ENCODE results near the gene RPL27. TPM values are rescaled to one million over a fixed set of nuclear protein-coding genes. Genes with fewer than 3 reads are reported as not detected.

Gene RPL27
- total RNA-seq: 100 to 1,000 TPM; 406 to 507 TPM

DNA sequence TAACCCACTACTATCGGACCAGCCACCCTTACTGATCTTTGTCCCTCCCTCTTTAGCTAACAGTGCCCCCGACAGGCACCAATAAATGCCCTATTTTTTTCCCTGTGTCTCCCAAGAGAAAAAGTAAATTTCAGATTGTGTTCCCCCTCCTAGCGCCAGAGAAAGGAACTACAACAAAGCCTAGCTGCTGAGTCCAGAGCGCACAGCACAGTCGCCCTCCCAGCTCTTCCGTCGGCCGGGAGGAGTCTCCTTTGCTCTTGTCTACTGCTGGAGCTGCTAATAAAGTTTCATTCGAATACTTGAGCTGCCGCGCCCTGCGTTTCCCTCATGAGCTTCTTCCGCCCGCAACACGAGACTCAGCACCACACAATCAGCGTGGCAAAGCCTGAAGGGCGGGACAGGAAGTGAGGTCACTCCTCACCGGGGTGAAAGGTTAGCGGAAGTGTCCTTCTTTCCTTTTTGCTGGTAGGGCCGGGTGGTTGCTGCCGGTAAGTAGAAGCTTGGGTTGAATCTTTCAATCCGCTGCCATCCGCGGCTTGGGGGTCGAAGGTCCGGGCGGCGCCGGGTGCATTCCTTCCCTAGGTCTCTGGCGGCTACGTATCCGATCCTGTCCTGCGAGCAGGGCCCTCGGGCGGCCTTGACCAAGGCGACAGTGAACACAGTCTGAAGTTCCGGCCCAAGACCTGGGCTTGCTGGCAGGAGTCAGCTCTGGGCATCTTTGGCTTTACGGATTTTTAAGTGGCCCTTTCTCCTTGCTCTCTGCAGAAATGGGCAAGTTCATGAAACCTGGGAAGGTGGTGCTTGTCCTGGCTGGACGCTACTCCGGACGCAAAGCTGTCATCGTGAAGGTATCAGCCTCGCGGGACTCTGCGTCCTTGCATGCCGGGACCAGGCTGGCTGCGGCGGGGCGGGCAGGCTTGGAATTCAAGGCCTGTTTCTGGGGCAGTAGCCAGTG, at the start of gene RPL27:
RPL27 (plus strand) TSS at position 436 of the 955 bp plus-strand sequence; CDS start at position 768, 332 bp downstream.
- Histone ChIP-seq H3K27ac (peak within 1 kb of the TSS; percentile 84 to 93 (median 92)), H3K4me1 (peaks cover 35% of the 10 kb centered on the region)
- WGBS, 2 donors: 0 to 1% methylated on average over 38 to 49 of the region's 49 CpGs

DNA sequence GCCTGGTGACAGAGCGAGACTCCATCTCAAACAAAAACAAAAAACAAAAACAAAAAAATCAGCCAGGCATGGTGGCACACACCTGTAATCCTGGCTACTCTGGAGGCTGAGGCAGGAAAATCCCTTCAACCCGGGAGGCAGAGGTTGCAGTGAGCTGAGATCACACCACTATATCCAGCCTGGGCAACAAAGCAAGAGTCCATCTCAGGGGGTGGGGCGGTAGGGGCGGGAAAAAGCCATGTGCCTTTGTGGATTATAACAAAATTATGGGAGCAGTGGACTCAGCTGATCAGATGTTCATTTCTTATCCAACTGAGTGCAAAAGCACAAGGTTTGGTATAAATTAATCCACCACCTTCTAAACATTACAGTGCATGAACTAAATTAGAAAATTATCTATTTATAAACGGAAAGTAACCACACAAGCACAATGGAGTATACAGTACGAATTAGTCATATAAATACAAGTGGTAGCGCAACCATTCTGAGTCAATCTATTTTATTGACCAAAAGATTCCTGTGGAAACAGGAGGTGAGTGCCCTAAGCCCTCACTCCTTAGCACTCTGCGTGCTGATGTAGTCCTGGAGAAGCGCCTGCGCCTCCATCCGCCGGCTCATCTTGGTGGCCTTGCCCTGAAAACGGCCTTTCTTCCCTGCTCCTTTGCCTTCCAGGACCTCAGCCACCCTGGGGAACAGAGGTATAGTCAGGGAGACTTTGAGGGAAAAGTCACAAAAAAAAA, 48.0 kb upstream of the RPL27 start:
- Histone ChIP-seq H3K27me3 (no peaks in the 10 kb centered on the region), H3K27ac (no peak overlapping the region), H3K9me3 (no peaks in the 10 kb centered on the region), H3K36me3 (replicated peaks in 1 of 2; ENCODE audit: insufficient read depth in 1 of 2, low read depth in 2 of 2) (peaks cover 0 to 27% of the 10 kb centered on the region in 2 donors), H3K4me1 (peaks cover 5% of the 10 kb centered on the region), H3K4me3 (no peak overlapping the region)
- ATAC-seq (no peak), DNase-seq (no peak)
- TF ChIP-seq, protein P1, sequence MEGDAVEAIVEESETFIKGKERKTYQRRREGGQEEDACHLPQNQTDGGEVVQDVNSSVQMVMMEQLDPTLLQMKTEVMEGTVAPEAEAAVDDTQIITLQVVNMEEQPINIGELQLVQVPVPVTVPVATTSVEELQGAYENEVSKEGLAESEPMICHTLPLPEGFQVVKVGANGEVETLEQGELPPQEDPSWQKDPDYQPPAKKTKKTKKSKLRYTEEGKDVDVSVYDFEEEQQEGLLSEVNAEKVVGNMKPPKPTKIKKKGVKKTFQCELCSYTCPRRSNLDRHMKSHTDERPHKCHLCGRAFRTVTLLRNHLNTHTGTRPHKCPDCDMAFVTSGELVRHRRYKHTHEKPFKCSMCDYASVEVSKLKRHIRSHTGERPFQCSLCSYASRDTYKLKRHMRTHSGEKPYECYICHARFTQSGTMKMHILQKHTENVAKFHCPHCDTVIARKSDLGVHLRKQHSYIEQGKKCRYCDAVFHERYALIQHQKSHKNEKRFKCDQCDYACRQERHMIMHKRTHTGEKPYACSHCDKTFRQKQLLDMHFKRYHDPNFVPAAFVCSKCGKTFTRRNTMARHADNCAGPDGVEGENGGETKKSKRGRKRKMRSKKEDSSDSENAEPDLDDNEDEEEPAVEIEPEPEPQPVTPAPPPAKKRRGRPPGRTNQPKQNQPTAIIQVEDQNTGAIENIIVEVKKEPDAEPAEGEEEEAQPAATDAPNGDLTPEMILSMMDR (IDR thresholded peaks at IDR 0.05): no peak
- no peak for TF ChIP-seq POLR2A (IDR thresholded peaks at IDR 0.05)
- intact Hi-C loops (cut with DNase I): no loop called here
- 86 to 91% methylated on average over 13 of the region's 13 CpGs for WGBS, 2 donors

More for the DNA sequence above, at the start of gene RPL27:
- Histone ChIP-seq H3K36me3 (replicated peaks in 1 of 2; ENCODE audit: insufficient read depth in 1 of 2, low read depth in 2 of 2) (peaks cover 0 to 11% of the 10 kb centered on the region in 2 donors), H3K9me3 (no peaks in the 10 kb centered on the region), H3K4me3 (peak within 1 kb of the TSS; percentile 44 to 94), H3K27me3 (no peaks in the 10 kb centered on the region)
- peak; percentile 97 for ATAC-seq
- DNase-seq: peak; percentile 98 to 100 (median 99)
- intact Hi-C loops (cut with DNase I): no loop called here
- TF ChIP-seq, protein P1 (IDR thresholded peaks at IDR 0.05): peak; percentile 84 to 98 (median 96)
- peak in 2 of 3 donors; percentile 88 to 90 for TF ChIP-seq POLR2A (IDR thresholded peaks at IDR 0.05)

DNA sequence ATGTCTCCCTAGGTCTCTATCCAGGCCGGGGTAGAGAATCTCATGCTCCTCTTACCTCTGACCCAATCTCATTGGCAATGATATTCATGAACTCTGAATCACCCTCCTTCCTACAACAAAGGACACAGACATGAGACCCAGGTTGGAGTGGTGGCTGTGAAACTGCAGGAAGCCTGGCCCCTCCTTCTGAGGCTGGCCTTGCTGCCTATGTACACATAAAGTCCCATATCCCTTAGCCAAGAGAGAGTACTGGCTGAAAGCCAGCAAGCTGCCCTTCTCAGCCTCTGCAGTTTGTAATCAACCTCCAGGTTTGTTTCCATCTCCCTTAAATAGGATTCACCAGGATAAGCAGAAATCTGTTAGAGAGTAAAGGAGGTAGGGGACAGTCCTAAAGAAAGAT, 44.5 kb upstream of the RPL27 start:
- DNase-seq (peak; percentile 44 to 85 (median 73)), ATAC-seq (peak; percentile 50)
- TF ChIP-seq, protein P1 (IDR thresholded peaks at IDR 0.05): no peak
- no peak for TF ChIP-seq POLR2A (IDR thresholded peaks at IDR 0.05)

DNA sequence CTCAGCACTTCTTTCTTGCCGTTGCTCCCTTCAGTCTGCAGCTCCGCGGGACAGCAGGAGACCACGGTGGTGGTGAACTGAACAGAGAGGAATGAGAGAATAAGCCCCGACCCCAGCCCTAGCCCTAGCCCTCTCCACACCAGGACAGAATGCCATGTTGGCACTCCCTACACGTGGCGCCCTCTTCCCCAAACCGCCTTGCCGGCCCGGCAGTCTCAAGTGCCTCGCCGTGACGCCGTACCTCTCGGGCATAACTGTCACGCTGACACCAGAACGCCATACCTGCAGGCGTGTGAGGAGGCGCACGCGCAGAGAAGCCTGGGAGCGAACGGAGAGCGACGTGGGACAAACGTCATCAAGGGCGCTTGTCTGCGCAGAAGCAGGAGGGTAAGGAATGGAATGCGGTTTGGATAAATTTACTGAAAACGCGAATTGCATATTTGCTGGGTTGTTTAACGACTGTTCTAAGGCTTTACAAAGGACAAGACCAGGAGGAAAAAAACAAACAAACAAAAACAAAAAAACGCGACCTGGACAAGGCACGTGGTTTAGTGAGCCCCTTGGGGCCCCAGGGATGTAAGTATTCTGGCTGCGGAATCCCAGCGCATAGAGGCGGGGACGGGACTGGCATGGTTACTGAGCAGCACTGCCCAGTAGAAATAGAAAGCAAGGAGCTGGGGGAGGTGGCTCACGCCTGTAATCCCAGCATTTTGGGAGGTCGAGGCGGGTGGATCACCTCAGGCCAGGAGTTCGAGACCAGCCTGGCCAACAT, 33.9 kb upstream of the RPL27 start, which contains the start of gene AARSD1:
AARSD1 (minus strand) TSS at position 294 of the 772 bp plus-strand sequence; CDS start at position 280, 14 bp downstream.
- intact Hi-C loops (cut with DNase I): no loop called here
- H3K4me3 ChIP-seq: peak within 1 kb of the TSS; percentile 62 to 64
- DNase-seq (peak; percentile 92 to 94 (median 93)), ATAC-seq (peak; percentile 99)
- TF ChIP-seq, protein P1 (IDR thresholded peaks at IDR 0.05): peak in 2 of 7 experiments; percentile 4 to 20
- peak; percentile 26 to 86 (median 81) for TF ChIP-seq POLR2A (IDR thresholded peaks at IDR 0.05)
- WGBS, 2 donors: 2 to 4% methylated on average over 33 to 43 of the region's 43 CpGs
- H3K4me1 ChIP-seq: peaks cover 17% of the 10 kb centered on the region
- H3K36me3 ChIP-seq (replicated peaks in 1 of 2; ENCODE audit: insufficient read depth in 1 of 2, low read depth in 2 of 2): peaks cover 0 to 13% of the 10 kb centered on the region in 2 donors
- no peaks in the 10 kb centered on the region for H3K27me3 ChIP-seq
- no peaks in the 10 kb centered on the region for H3K9me3 ChIP-seq
- H3K27ac ChIP-seq: peak within 1 kb of the TSS; percentile 27 to 85 (median 72)

More for the DNA sequence above, 44.5 kb upstream of the RPL27 start:
- no peak overlapping the region for H3K4me3 ChIP-seq
- no peak overlapping the region for H3K27ac ChIP-seq
- no peaks in the 10 kb centered on the region for H3K27me3 ChIP-seq
- peaks cover 5% of the 10 kb centered on the region for H3K4me1 ChIP-seq
- 95 to 100% methylated on average over 1 of the region's 1 CpG for WGBS, 2 donors
- H3K9me3 ChIP-seq: no peaks in the 10 kb centered on the region
- peaks cover 0 to 42% of the 10 kb centered on the region in 2 donors for H3K36me3 ChIP-seq (replicated peaks in 1 of 2; ENCODE audit: insufficient read depth in 1 of 2, low read depth in 2 of 2)
- intact Hi-C loops (cut with DNase I): no loop called here
